Fibroblast of skin of left quadriceps (primary cell): ENCODE results near the gene VANGL1.
A peak's percentile ranks its signal among the peaks of the same experiment; 100 is the strongest.

Experiments used
- DNase-seq, 2 experiments: peaks; one replicate each; pipeline ENCODE4 v3.0.0-alpha.2; 2013; ENCODE audit warnings: low read depth in 2 of 2

VANGL1 gene

GRCh38 chr1:115705085-115705951 lies 63.5 kb downstream of the VANGL1 start:
- DNase-seq = no peak

- no peak for DNase-seq
Observed at GRCh38 chr1:115705963-115706362, 64.2 kb downstream of the VANGL1 start.

- peak; percentile 34 to 46 for DNase-seq
Observed at GRCh38 chr1:115706587-115707425, 65.0 kb downstream of the VANGL1 start.

GRCh38 chr1:115710859-115711624 lies 69.3 kb downstream of the VANGL1 start:
- DNase-seq = no peak

GRCh38 chr1:115712911-115713609 lies 71.3 kb downstream of the VANGL1 start:
- DNase-seq = no peak

- no peak for DNase-seq
Observed at GRCh38 chr1:115713906-115714305, 72.1 kb downstream of the VANGL1 start.

- DNase-seq = no peak
Observed at GRCh38 chr1:115714572-115715141, 72.9 kb downstream of the VANGL1 start.

- peak in 1 of 2 experiments; percentile 9 for DNase-seq
Observed at GRCh38 chr1:115717541-115717940, 75.8 kb downstream of the VANGL1 start.

- no peak for DNase-seq
Observed at GRCh38 chr1:115718011-115718754, 76.4 kb downstream of the VANGL1 start.

GRCh38 chr1:115719285-115719684 lies 77.5 kb downstream of the VANGL1 start:
- no peak for DNase-seq

GRCh38 chr1:115722221-115722620 lies 80.5 kb downstream of the VANGL1 start:
- no peak for DNase-seq

GRCh38 chr1:115723756-115724155 lies 82.0 kb downstream of the VANGL1 start:
- DNase-seq = no peak

GRCh38 chr1:115725600-115725999 lies 83.8 kb downstream of the VANGL1 start:
- no peak for DNase-seq

- DNase-seq = no peak
Observed at GRCh38 chr1:115726161-115726560, 84.4 kb downstream of the VANGL1 start.

GRCh38 chr1:115726570-115726969 lies 84.8 kb downstream of the VANGL1 start:
- no peak for DNase-seq

- peak; percentile 90 to 91 for DNase-seq
Observed at GRCh38 chr1:115727706-115728249, 86.0 kb downstream of the VANGL1 start.

- DNase-seq = no peak
Observed at GRCh38 chr1:115728341-115728740, 86.6 kb downstream of the VANGL1 start.

GRCh38 chr1:115729756-115730155 lies 88.0 kb downstream of the VANGL1 start:
- DNase-seq = no peak

GRCh38 chr1:115732316-115732715 lies 90.5 kb downstream of the VANGL1 start:
- no peak for DNase-seq

- DNase-seq = no peak
Observed at GRCh38 chr1:115740811-115741210, 99.0 kb downstream of the VANGL1 start.
